Pancreas (tissue), 10 donors: Measurements from ENCODE around the gene SLC7A8. TPM values are rescaled to one million over a fixed set of nuclear protein-coding genes. Genes with fewer than 3 reads are reported as not detected.

ENCODE experiments used
- ATAC-seq, 4 donors: fragments of 200-7000 bp; cut with Tn5 transposase; one replicate each; pipeline versions ENCODE4 v1.8.0 to v1.9.1; 2020; ENCODE audit warnings: mild to moderate bottlenecking in 4 of 4, moderate library complexity in 4 of 4
- DNase-seq, 6 donors: peaks; one replicate each; pipeline ENCODE4 v3.0.0-alpha.2; 2020
- FAIRE-seq: peaks from 2 replicates; lab custom pipeline; 2012; peaks lifted over from hg19 to GRCh38; lab: Jason Lieb, UNC
- H3K27ac ChIP-seq, 4 donors: fragments of 200-600 bp; sonication (generic); 1 replicate in 3 of 4; 2 replicates in 1 of 4; pipeline versions ENCODE4 v1.5.0 to v1.8.0; 2020
- H3K27me3 ChIP-seq, 4 donors: fragments of 200-600 bp; one replicate each; pipeline ENCODE4 v1.8.0; 2021
- H3K36me3 ChIP-seq, 3 donors: fragments of 200-600 bp; sonication (generic) in 1 of 3; one replicate each; pipeline versions ENCODE4 v1.5.0 to v1.8.0; 2020 to 2021
- H3K4me1 ChIP-seq, 3 donors: fragments of 200-600 bp; one replicate each; pipeline ENCODE4 v1.8.0; 2021
- H3K4me3 ChIP-seq, 4 donors: fragments of 200-600 bp; sonication (generic) in 2 of 4; one replicate each; pipeline versions ENCODE4 v1.5.0 to v1.8.0; 2020 to 2021
- H3K9me3 ChIP-seq, 4 donors: fragments of 200-600 bp; one replicate each; pipeline ENCODE4 v1.8.0; 2021
- CTCF ChIP-seq, 4 donors: fragments of 200-600 bp; sonication (generic) in 3 of 4; IDR thresholded peaks; one replicate each; pipeline versions ENCODE4 v1.5.0 to v1.8.0; 2021; ENCODE audit warnings: antibody characterized with exemption in 4 of 4
- WGBS, 2 donors: extraction: QIAGEN DNeasy Blood & Tissue Kit; methylation state at CpG; one replicate each; pipeline ENCODE4 v1.1.7; 2013; 5-methylcytosine and 5-hydroxymethylcytosine counted together
- intact Hi-C, 3 donors: fragments of 100-400 bp; cut with DNase I; formaldehyde crosslinking; loops; one replicate each; pipeline versions ENCODE4 v1.11.1 to v1.14.2; 2022
- polyA plus RNA-seq, 2 donors: library from polyadenylated mRNA; stranded (reverse); fragments of 200-250 nt; gene quantifications; one replicate each; pipeline ENCODE4 v1.2.3, GENCODE V29; 2013
- total RNA-seq, 6 donors: library from RNA; stranded (reverse); fragmentation: NEBNext Ultra II Directional in 4 of 6; extraction: Animal tissue kit (Norgen Biotek cat#: 25700) in 4 of 6; gene quantifications; one replicate each; pipeline versions ENCODE4 v1.2.1 to v1.2.4, GENCODE V29; 2021 to 2023
- donor health status: healthy with polysubstance abuse.
- donor health status: DM: no; HTN: no; CAD: no; lungs with moderate emphysema.
- donor health status: DM: no; HTN: no; CAD: no.
- donor health status: control.
- donor health status: control.
- donor health status: Bipolar disorder and iron deficiency.
- donor health status: DM: yes; HTN: yes; CAD: no.
- donor health status: DM: no; HTN: no; CAD: no.
- donor health status: DM: no; HTN: no; CAD: no.
- donor health status: DM: yes; HTN: yes; CAD: no.

Gene SLC7A8
- total and polyA plus RNA-seq, 8 donors = 11.5 to 70.8 (median 30.5) TPM

- intact Hi-C loops = no loop called here
- no peak for TF ChIP-seq CTCF (IDR thresholded peaks at IDR 0.05)
- FAIRE-seq (no peak), ATAC-seq (no peak), DNase-seq (no peak)
- Histone ChIP-seq H3K36me3 (no peaks in the 10 kb centered on the region), H3K27ac (no peak overlapping the region), H3K9me3 (no peaks in the 10 kb centered on the region), H3K4me1 (no peaks in the 10 kb centered on the region), H3K4me3 (no peak overlapping the region), H3K27me3 (no peaks in the 10 kb centered on the region)
- WGBS, 2 donors = 92 to 96% methylated on average over 6 of the region's 6 CpGs
Observed at GRCh38 chr14:23217032-23218020, 33.9 kb upstream of the SLC7A8 start.

GRCh38 chr14:23215421-23215820 lies 32.0 kb upstream of the SLC7A8 start:
- Histone ChIP-seq H3K27me3 (no peaks in the 10 kb centered on the region), H3K4me3 (no peak overlapping the region), H3K27ac (no peak overlapping the region), H3K4me1 (no peaks in the 10 kb centered on the region), H3K9me3 (no peaks in the 10 kb centered on the region), H3K36me3 (no peaks in the 10 kb centered on the region)
- intact Hi-C loops = no loop called here
- DNase-seq (no peak), ATAC-seq (no peak), FAIRE-seq (no peak)
- WGBS, 2 donors = 81 to 96% methylated on average over 1 of the region's 1 CpG
- TF ChIP-seq CTCF (IDR thresholded peaks at IDR 0.05) = no peak

GRCh38 chr14:23209651-23210423 lies 26.4 kb upstream of the SLC7A8 start:
- Histone ChIP-seq H3K27me3 (no peaks in the 10 kb centered on the region), H3K36me3 (no peaks in the 10 kb centered on the region), H3K27ac (no peak overlapping the region), H3K4me3 (no peak overlapping the region), H3K4me1 (no peaks in the 10 kb centered on the region), H3K9me3 (no peaks in the 10 kb centered on the region)
- DNase-seq (no peak), FAIRE-seq (no peak), ATAC-seq (no peak)
- intact Hi-C loops = no loop called here
- 83 to 89% methylated on average over 7 of the region's 7 CpGs for WGBS, 2 donors
- TF ChIP-seq CTCF (IDR thresholded peaks at IDR 0.05) = no peak

- DNase-seq (no peak), FAIRE-seq (no peak), ATAC-seq (no peak)
- no peaks in the 10 kb centered on the region for H3K36me3 ChIP-seq
- H3K27me3 ChIP-seq = no peaks in the 10 kb centered on the region
- H3K4me3 ChIP-seq = no peak overlapping the region
- no peaks in the 10 kb centered on the region for H3K9me3 ChIP-seq
- no peaks in the 10 kb centered on the region for H3K4me1 ChIP-seq
- intact Hi-C loops = no loop called here
- no peak overlapping the region for H3K27ac ChIP-seq
- TF ChIP-seq CTCF (IDR thresholded peaks at IDR 0.05) = no peak
Observed at GRCh38 chr14:23208324-23208723, 24.9 kb upstream of the SLC7A8 start.
